Stimulated activated CD4-positive, alpha-beta T cell treated with anti-CD3 and anti-CD28 coated beads, Interleukin-1b, Interleukin-23, amount 100 ng/mL, for 1 hour (primary cell): ENCODE results near the gene DCP1B.

Experiments
- DNase-seq, 2 donors: peaks; one replicate each; pipeline ENCODE4 v3.0.0-alpha.2; 2020; ENCODE audit warnings: low read depth in 2 of 2

DCP1B gene

DNA sequence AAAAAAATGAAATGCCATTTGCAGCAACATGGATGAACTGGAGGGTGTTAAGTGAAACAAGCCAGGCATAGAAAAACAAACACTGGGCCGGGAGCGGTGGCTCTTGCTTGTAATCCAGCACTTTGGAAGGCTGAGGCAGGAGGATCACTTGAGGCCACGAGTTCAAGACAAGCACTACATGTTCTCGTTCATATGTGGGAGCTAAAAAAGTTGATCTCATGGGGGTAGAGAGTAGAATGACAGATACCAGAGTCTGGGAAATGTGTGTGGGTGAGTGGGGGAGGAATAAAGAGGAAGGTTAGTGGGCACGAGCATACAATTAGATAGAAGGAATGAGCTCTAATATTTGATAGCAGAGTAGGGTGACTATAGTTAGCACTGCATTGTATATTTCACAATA, 107.3 kb downstream of the DCP1B start:
- DNase-seq = no peak
